SIG-M5 treated with dmso at 0.1 percent for 504 hours (cell line): ENCODE data around the gene USF3.

Experiments used
- DNase-seq: peaks from one replicate; lab custom pipeline; 2025; ENCODE audit not compliant: unreplicated experiment; lab: John Stamatoyannopoulos, UW

The USF3 gene

DNA sequence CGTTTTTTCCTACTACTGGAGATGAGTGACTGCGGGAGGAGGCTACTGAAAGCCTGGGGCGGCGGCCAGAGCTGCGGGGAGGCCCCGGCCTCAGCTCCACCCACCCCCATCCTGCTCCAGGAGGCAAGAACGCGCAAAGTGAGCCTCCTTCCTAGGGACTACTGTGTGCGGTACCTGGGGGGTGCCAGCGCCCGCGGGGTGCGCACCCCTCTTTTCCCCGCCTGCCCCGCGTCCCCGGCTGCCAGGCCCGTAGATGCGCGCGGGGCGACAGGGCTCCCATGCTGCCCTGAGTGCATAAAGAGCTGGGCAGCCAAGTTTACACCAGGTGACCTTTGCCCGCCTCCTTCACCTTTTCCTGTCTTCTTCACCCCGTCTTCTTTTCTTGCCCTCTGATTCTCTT is 2.5 kb upstream of the USF3 start:
- DNase-seq: no peak

DNA sequence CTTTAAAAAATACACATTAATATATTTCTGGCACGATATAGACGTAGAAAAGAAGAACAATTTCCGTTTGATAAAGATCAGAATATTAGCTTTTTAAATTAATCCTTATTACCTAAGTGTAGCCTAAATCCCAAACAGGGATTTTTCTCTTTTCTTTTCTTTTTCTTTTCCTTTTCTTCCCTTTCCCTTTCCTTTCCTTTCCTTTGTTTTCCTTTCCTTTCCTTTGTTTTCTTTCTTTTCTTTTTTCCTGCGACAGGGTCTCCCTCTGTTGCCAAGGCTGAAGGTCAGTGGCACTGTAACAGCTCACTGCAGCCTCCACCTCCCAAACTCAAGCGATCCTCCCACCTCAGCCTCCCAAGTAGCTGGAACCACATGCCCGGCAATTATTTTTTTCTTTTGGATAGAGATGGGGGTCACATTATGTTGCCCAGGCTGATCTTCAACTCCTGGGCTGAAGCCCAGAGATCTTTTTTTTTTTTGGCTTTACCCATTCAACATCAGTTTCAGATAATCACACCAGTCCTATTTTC is 1.8 kb upstream of the USF3 start:
- DNase-seq: no peak

- peak; percentile 36 for DNase-seq
Observed at GRCh38 chr3:113697500-113698090, 1.2 kb upstream of the USF3 start.

DNA sequence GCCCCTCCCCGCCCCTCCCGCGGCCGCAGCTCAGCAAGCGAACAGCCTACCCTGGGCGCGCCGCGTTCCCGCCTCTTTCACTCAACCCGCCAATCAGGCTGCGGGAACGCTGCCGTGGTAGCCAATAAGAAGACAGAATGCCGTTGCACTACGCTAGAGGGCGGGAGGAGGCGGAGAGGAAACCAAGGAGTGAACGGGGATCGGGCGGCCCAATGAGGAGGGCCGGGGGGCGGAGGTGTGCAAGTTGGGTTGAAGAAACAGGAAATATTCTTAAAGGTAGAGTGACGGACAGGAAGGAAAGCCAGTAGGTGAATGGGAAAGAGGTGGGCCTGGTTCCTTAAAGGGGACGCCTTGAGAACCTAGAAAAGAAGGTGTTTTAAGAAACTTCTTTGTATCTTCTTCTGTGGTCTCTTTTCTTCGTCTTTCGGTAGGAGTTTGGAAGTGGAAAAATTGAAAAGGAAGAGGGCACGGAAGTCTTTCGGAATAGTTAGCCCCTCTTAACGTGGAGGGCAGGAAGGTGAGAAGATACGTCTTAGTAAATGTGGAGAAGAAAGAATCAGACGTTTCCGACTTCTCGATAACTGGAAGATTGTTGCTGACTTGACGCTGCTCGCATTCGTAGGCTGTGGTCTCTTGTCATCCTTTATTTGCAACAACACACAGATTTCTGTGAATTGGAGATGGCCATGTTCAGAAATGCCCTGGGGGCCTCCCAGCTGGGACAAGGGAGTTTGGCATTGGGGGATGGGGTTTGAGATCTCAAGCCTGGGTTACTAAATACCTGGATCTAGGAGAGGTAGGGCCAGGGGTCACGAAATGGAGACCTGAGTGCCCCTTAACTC is 437 bp upstream of the USF3 start:
- peak; percentile 100 for DNase-seq

DNA sequence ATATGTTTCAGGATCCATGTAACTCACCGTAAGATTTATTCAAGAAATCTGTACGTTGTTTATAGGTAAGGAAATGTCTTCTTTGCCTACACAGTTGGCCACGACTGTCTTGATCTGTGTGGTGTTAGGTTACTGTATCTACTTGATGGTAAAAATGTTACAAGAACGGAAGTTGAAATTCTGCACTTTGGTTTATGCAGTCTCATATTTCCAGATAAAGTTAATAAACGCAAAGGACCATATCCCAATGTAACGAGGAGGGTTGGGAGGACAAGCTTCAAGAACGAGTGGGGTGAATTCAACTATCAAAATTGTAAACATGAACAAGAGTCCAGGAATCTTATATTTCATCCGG is 1.0 kb downstream of the USF3 start:
- DNase-seq: no peak

GRCh38 chr3:113690482-113690881 is 6.0 kb downstream of the USF3 start:
- DNase-seq: no peak

- peak; percentile 46 for DNase-seq
Observed at GRCh38 chr3:113685956-113686721, 10.3 kb downstream of the USF3 start.

DNA sequence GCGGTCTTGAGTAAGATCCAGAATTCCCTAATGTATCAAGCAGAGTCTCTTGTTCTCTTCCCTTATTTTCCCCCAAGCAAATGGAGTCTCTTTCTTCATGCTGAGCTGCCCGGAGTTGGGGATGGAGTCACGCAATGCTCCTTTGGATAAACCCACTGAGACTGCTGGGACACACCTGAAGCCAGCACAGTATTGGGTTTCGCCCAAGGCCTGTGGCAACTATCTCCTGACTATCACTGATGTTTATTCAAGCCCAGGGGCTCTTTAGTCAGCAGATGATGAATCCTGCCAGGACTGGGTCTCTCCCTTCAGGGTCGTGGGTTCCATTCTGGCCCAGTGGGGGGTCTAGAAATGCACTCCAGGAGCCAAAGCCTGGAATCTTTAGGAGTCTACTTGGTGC is 11.3 kb downstream of the USF3 start:
- no peak for DNase-seq

GRCh38 chr3:113684271-113684819 is 12.1 kb downstream of the USF3 start:
- DNase-seq: peak; percentile 66

GRCh38 chr3:113678773-113679172 is 17.7 kb downstream of the USF3 start:
- DNase-seq: no peak

GRCh38 chr3:113677737-113678136 is 18.7 kb downstream of the USF3 start:
- no peak for DNase-seq

DNA sequence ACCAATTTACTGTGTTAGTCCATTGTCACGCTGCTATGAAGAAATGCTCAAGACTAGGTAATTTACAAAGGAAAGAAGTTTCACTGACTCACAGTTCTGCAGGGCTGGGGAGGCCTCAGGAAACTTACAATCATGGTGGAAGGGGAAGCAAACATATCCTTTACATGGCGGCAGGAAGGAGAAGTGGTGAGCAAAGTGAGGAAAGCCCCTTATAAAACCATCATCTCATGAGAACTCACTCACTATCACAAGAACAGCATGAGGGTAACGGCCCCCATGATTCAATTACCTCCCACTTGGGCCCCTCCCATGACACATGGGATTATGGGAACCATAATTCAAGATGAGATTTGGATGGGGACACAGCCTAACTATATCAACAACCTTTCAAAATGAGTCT is 20.2 kb downstream of the USF3 start:
- DNase-seq: no peak

GRCh38 chr3:113673593-113673992 is 22.8 kb downstream of the USF3 start:
- DNase-seq: no peak

DNA sequence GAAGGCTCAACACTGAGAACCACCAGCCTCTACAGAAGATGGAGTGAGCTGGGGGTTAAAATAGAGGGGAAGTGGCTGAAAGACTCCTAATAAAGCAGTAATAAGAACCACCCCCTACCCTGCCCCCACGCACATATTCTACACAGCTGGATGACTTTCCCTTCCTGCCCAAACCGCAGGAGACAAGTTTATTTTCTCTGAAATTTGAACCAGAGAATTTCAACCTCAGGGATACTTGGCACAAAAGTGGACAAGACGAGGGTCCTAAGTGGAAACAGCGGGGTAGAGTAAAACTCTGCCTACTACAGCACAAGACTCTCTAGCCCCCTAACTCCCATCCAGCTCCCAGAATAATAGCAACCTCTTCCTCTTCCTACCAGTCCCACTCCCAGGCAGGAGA is 28.4 kb downstream of the USF3 start:
- no peak for DNase-seq

- no peak for DNase-seq
Observed at GRCh38 chr3:113664523-113665094, 31.8 kb downstream of the USF3 start.

- no peak for DNase-seq
Observed at GRCh38 chr3:113663761-113664160, 32.7 kb downstream of the USF3 start.

DNA sequence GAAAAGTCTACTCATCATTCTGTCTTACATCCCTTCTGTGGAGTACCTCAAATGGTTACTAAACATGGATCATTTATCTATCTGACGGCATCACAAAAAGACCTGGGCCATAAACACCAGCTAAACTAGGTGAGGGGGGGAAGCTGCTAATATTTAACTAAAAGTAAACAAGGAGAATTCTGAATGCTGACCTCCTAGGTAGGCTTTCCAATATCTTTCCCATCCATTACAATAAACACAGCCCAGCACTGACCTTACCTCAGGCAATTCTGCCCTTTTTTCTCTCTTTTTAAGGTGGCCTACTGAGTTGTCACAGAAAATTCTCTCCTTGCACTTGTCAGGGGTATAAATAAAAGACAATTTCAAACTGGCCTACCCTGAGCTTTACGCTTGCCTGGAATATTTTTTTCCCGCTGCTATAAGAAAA is 33.1 kb downstream of the USF3 start:
- DNase-seq: no peak

DNA sequence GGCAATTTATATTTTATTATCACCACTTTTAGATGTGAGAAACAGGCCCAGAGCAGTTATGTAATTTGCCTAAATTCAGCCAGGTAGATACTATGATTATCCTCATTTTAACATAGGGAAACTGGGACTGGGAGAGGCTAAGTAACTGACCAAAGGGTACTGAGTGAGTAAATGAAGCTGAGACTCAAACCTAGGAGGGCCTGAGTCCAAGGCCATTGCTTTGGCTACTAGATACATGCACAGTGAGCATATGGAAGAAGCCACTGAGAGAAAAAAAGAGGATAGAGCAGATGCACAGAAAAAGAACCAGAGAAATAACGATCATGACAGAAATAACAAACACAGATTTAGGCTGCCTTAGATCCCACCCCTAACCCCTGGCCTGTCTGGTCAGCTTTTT is 33.6 kb downstream of the USF3 start:
- no peak for DNase-seq

- no peak for DNase-seq
Observed at GRCh38 chr3:113660896-113661295, 35.5 kb downstream of the USF3 start.

DNA sequence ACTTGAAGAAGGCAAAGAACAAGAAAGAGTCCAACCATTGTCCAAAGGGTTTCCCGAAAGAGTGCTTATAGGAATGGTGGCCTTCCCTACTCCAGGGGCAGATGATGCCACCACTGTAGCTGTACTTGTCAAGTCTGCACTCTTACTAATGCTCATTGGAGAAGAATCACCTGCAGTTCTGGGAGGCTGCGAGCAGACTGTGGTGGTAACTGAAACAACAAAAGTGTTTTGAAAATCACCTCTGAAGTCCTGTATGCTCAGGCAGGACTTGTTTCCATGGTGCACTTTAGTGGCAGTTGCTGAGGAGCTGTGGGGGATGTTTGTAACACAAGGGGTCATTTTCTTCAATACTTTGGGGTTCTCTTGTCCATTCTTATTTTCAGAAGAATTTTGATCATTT is 36.0 kb downstream of the USF3 start:
- DNase-seq: no peak

DNA sequence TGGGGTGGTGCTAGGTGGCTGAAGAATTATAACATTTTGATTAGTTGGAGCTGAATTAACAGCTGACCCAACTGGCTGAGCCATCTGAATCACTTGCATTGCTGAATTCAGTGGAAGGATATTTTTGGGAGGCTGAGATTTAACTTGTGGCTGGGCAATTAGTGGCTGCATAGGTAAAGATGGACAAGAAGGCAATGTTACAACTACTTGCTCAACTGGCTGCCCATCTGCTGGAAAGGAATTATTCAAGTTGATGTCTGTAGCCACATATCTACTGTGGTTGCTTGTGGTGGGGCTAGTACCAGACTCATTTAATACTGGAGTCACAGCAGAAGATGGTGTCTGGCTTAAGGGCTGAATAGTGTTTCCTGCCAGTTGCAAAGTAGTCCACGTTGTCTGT is 36.4 kb downstream of the USF3 start:
- DNase-seq: no peak
